EL (cell line): Measurements from ENCODE around the gene SPTAN1.

Source experiments
- DNase-seq: peaks from one replicate; pipeline ENCODE4 v3.0.0-alpha.2; 2016

The SPTAN1 gene

GRCh38 chr9:128634111-128634510, 81.7 kb downstream of the SPTAN1 start:
- no peak for DNase-seq

GRCh38 chr9:128634651-128635262, 82.4 kb downstream of the SPTAN1 start:
- no peak for DNase-seq

- peak; percentile 99 for DNase-seq
These were observed 83.1 kb downstream of the SPTAN1 start for GRCh38 chr9:128635266-128636023.

DNA sequence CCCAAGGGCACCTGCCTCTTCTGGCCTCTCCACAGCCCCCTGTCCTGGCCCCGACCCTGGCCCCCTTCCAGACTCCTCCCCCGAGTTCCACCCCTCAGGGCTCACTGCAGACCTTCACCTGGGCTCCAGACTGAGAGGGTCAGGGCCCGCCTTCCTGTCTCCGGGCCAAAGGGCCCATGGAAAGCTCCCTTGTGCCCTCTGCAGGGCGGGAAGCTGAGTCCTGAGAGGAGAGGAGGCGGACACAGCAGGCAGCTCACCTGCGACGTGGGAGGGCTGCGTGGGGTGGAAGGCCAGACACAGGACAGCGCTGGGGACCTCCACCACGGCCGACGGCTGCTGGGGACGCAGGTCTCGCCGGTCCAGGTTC, 83.6 kb downstream of the SPTAN1 start:
- peak; percentile 47 for DNase-seq

- DNase-seq, result no peak
These were observed 84.5 kb downstream of the SPTAN1 start for GRCh38 chr9:128636556-128637530.

GRCh38 chr9:128637656-128638055, 85.3 kb downstream of the SPTAN1 start:
- peak; percentile 45 for DNase-seq

DNA sequence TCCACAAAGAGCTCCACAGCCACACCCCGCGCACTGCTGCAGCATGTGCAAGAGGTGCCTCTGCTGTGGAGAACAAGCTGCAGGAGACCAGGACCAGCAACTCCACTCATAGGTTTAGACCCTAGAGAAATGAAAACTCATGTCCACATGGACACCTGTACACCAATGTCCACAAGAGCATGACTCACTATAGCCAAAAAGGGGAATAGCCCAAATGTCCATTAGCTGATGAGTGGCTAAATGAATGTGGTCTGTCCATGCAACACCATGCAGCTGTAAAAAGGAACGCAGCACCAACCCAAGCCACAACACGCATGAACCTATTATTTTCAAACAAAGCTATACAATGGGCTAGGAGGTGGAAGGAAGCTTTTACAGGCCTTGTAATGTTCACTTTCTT, 86.2 kb downstream of the SPTAN1 start:
- DNase-seq, result no peak

DNA sequence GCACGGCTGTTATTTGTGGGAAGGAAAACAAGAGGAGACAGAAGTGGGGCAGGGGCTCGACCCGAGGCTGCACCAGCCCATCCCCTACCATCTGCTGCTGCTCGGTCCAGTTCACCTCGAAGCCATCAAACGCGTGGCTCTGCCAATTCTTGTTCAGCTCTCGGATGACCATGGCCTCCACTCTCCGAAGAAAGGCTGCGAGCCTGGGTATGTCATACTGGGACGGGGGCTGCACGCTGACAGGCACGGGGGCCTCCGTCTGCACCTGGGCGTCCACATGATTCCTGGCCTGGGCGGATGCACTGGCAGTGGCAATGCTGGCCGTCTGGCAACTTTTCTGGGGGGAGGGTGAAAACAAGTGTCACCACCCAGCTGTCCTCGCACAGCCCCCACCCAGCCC, 88.2 kb downstream of the SPTAN1 start:
- DNase-seq, result no peak

DNA sequence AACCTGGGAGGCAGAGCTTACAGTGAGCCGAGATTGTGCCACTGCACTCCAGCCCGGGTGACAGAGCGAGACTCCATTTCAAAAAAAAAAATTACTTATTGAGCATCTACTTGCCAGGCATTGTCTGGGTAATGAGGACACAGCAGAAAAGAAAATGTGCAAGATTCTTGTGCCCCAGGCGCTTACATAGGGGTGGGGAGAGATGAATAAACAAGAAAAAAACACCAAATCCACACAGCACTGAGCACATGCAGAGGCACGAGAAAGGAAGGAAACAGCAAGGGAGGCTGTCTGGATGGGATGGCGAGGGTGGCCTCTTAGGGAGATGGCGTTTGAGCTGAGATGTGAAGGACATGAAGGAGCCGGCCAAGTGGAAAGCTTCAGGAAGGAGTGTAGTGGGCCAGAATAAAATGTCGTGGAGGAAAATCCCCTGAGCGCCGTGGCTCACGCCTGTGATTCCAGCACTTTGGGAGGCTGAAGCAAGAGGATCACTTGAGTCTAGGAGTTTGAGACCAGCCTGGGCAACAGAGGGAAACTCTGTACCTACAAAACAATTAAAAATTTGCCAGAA, 90.4 kb downstream of the SPTAN1 start:
- no peak for DNase-seq

DNA sequence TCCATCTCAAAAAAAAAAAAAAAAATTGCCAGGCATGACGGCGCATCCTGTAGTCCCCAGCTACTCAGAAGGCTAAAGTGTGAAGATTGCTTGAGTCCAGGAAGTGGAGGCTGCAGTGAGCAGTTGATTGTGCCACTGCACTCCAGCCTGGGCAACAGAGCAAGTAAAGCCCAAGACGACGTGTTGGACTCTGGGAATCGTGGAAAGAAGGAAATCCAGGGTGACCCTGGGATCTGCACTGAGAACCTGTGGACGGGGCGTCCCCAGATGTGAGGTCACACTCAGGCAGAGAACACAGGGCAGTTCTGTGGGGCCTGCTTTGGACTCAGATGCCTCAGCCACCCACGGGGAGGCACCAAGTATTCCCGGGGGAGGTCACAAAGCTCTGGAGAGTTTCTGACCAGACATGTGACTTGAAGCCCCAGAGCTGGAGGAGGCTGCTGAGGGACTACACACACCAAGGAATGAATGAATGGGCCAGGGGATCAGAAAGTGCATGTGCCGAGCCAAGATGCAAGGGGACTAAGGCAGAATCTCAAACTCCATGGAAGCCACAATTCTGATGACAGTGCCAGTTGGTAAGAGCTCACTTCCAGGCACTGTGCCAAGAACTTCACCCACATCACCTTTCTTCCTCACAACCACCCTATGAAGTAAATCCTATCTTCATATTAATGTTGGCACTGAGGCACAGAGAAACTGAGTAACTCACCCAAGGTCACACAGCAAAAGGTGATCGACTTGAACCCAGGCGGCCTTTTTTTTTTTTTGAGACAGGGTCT, 91.3 kb downstream of the SPTAN1 start:
- DNase-seq, result no peak

DNA sequence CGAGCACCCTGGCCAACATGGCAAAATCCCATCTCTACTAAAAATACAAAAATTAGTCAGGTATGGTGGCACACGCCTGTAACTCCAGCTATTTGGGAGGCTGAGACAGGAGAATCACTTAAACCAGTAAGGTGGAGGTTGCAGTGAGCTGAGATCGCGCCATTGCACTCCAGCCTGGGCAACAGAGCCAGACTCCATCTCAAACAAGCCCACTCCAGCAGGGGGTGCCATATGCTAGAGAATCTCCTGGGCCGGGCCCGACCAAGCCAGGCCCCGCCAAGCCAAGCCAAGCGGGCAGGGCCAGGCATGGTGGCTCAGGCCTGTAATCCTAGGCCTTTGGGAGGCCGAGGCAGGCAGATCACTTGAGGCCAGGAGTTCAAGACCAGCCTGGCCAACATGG, 95.8 kb downstream of the SPTAN1 start:
- peak; percentile 49 for DNase-seq

DNA sequence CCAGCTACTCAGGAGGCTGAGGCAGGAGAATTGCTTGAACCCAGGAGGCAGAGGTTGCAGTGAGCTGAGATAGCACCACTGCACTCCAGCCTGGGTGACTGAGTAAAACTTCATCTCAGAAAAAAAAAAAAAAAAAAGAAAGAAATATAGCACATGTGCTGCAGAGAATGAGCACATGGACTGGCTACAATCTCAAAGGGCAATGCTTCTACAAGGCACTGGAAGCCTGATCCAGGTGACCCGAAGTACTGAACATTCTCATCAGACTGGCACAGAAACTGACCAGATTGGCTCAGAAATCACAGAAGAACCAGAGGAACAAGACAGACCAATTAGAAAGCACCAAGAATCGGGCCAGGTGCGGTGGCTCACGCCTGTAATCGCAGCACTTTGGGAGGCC, 99.4 kb downstream of the SPTAN1 start:
- no peak for DNase-seq

- DNase-seq, result no peak
These were observed 101.5 kb downstream of the SPTAN1 start for GRCh38 chr9:128653908-128654307.

GRCh38 chr9:128654481-128654880, 102.1 kb downstream of the SPTAN1 start:
- no peak for DNase-seq

GRCh38 chr9:128656416-128657343, 104.3 kb downstream of the SPTAN1 start, which contains the start of gene DYNC2I2:
Gene DYNC2I2 (minus strand): TSS chr9:128656847. CDS start chr9:128656726, 121 bp downstream.
- peak; percentile 95 for DNase-seq

DNA sequence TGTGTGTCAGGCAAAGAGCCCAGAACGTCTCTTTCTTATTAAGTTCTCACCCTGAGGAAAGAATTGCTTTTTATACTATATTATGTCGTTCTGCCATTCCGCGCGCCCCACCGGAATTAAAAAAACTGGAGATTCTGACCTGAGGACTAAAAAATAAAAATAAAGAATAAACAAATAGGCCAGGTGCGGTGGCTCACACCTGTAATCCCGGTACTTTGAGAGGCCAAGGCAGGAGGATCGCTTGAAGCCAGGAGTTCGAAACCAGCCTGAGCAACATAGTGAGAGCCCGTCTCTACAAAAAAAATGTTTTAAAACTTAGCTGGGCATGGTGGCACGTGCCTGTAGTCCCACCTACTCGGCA, 104.9 kb downstream of the SPTAN1 start:
- DNase-seq, result no peak

DNA sequence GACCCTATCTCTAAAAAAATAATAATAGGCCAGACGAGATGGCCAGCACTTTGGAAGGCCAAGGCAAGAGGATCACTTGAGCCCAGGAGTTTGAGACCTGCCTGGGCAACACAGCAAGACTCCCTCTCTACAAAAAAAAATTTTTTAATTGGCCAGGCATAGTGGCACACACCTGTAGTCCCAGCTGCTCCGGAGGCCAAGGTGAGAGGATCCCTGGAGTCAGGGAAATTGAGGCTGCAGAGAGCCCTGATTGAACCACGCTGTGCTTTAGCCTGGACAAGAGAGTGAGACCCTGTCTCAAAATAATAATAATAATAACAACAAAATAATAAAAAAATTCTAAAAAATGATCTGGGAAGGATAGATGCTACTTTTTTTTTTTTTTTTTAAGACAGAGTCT, 105.4 kb downstream of the SPTAN1 start:
- DNase-seq, result no peak

GRCh38 chr9:128666481-128666941, 114.1 kb downstream of the SPTAN1 start:
- DNase-seq, result peak; percentile 70

DNA sequence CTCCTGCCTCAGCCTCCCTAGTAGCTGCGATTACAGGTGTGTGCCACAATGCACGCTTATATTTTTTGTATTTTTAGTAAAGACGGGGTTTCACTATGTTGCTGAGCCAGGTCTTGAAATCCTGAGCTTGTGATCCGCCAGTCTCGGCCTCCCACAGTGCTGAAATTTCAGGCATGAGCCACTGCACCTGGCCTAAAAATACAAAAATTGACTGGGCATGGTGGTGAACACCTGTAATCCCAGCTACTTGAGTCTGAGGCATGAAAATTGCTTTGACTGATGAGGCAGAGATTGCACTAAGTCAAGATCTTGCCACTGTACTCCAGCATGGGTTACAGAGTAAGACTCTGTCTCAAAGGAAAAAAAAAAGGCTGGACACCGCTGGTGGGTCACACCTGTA, 117.4 kb downstream of the SPTAN1 start:
- no peak for DNase-seq

GRCh38 chr9:128675382-128675781, 123.0 kb downstream of the SPTAN1 start:
- no peak for DNase-seq

GRCh38 chr9:128677794-128678193, 125.4 kb downstream of the SPTAN1 start:
- DNase-seq, result no peak
